K562 treated with DMSO at 1 percent for 12 hours (cell line): Measurements from ENCODE around the gene SF3B4. TPM values are rescaled to one million over a fixed set of nuclear protein-coding genes. Genes with fewer than 3 reads are reported as not detected.

Experiments used
- total RNA-seq: library from RNA; unstranded; fragments of 300-600 nt; gene quantifications from 2 replicates; pipeline ENCODE4 v1.2.3, GENCODE V29; 2022; ENCODE audit not compliant: insufficient read depth

The SF3B4 gene, protein sequence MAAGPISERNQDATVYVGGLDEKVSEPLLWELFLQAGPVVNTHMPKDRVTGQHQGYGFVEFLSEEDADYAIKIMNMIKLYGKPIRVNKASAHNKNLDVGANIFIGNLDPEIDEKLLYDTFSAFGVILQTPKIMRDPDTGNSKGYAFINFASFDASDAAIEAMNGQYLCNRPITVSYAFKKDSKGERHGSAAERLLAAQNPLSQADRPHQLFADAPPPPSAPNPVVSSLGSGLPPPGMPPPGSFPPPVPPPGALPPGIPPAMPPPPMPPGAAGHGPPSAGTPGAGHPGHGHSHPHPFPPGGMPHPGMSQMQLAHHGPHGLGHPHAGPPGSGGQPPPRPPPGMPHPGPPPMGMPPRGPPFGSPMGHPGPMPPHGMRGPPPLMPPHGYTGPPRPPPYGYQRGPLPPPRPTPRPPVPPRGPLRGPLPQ
- 44.0 and 64.4 TPM in 2 replicates for total RNA-seq

DNA sequence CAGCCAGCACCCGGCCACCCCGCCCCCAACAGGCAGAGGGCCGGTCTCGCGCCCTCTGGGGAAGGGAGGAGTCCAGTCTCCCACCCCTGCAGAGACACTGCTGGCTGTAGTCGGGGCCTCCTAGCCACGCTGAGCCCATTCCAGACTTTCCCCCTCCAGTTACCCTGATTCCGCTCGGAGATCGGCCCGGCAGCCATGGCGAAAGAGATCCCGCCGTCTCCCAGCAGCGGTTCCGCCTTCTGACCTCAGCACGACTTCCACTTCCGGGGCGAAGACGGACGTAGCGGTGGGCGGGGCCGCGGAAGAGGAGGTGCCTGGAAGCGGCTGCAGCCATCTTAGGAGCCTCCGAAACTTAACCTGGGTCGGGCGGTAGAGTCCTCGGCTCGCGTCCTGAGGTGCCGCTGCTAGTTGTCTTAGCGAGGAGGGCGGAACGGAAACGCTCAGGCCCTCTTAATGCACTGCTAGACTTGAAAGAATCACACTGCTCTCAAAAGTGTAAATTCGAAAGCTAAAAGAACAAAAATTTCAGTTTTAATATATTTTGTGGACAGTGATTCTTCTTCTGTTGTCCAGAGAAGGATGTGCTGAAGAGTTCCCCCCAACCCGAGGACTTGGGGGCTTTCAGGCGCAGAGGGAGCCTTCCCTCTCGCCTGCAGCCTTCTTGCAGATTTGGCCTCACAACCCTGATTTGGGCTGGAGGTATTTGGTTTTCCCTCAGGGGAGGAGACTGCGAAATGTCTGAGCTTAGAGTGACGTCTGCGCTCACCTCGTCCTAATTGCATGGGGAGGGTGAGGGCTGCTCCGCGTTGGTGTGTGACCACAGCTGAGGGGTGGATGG lies at the start of gene SF3B4:
SF3B4 (minus strand) TSS at position 241 of the 838 bp plus-strand sequence; CDS start at position 197, 44 bp downstream.

DNA sequence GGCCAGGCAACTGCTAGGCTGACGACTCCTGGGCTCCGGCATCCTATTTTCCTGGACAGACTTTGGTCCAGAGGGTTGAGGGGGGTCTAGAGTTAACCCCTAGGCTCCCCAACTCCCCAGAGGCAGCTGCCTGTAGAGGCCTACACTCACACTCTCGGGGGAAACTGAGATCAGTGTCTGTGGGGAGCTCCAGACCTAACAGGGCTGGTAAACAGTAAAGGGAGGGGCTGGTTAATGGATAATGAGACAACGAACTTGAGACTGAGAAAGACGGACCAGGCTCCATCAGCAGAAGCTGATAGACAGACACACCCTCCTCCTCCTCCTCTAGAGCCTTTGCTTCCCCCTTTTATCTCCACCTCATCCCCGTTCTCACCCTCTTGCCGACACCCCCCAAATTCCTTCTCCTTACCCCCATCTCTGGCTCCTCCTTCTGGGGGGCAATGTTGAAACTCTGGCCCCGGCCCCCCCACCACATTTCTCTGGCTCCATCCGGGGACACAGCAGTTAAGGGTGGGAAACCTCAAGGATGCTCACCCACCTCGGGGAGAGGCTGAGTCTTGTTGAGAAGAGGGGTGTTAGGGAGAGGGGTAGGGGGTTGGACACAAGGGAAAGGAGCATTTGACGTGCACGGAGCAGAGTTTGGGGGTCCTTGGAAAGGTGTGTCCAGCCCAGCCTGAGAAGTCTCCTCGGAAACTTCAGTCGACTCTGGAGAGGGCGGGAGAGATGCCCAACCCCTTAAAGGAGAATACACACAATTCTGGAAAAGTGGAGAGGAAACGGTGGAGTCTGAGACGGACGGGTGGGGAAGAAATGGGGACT lies 8.8 kb upstream of the SF3B4 start, which contains the start of gene MTMR11:
MTMR11 (minus strand) TSS at position 710 of the 822 bp plus-strand sequence; CDS start at position 478, 232 bp downstream.

GRCh38 chr1:149917571-149918144 lies 9.9 kb downstream of the SF3B4 start, which contains the start of gene SV2A:
Gene SV2A, minus strand, starts transcription at chr1:149917844. Its CDS starts 4,004 bp downstream, at chr1:149913840.

DNA sequence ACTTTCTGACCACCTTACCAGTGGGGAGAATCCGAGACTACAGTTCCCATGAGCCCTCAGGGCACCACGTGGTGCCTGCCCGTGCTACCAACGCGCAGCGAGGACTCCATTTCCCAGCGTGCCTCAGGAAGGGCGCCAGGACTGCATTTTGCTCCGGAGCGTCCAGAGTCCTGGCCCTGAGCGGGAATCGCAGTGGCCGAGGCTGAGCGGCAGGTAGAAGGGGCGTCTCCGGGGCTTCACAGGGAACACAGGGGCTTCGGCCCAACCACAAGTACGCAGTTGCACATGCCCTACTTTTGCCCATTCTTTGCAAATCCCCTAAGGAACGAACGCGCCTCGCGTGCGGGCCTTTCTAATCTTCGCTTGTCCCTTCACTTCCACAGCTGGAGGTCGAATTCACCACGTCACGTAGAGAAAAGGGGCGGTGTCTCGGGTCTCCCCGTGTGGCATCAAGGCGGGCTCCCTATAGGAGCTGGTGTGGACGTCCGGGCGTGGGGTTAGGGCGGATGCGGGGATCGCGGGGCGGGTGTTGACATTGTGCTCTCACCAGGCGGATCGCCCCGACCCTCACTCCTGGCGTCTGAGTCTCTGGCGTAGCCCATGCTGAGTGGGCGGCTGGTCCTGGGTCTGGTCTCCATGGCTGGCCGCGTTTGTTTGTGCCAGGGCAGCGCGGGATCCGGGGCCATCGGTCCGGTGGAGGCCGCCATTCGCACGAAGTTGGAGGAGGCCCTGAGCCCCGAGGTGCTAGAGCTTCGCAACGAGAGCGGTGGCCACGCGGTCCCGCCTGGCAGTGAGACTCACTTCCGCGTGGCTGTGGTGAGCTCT lies 27.9 kb downstream of the SF3B4 start, which contains the start of gene BOLA1:
BOLA1 (plus strand) TSS at position 109 of the 825 bp plus-strand sequence; CDS start at position 601, 492 bp downstream.

Other genes starting within 250 kb of the SF3B4 start
- gene FCGR1A, start 145.1 kb downstream of the SF3B4 start, total RNA-seq, result 5.3 and 8.6 TPM in 2 replicates
- 2.1 and 2.3 TPM in 2 replicates for gene BOLA1, start 28.2 kb downstream of the SF3B4 start, total RNA-seq
- 0.17 TPM in 1 of 2 replicates, not detected in the other for gene SV2A, start 10.0 kb downstream of the SF3B4 start, total RNA-seq
- 0.65 and 0.74 TPM in 2 replicates for gene MTMR11, start 9.1 kb upstream of the SF3B4 start, total RNA-seq
- gene OTUD7B, start 82.9 kb upstream of the SF3B4 start, total RNA-seq, result 1.1 and 5.3 TPM in 2 replicates
- 18.5 and 33.0 TPM in 2 replicates for gene VPS45, start 140.0 kb upstream of the SF3B4 start, total RNA-seq
- 11.1 and 13.1 TPM in 2 replicates for gene PLEKHO1, start 222.1 kb upstream of the SF3B4 start, total RNA-seq